Brain microvascular endothelial cell (primary cell): Measurements from ENCODE around the gene AFF1.

Experiments
- DNase-seq: peaks from one replicate; pipeline ENCODE4 v3.0.0-alpha.2; 2020
- H3K27ac ChIP-seq: fragments of 250-450 bp; sonication (Bioruptor Pico); 2 replicates; pipeline ENCODE4 v1.5.1; 2020; ENCODE audit warnings: mild to moderate bottlenecking, moderate library complexity
- H3K27me3 ChIP-seq: fragments of 250-450 bp; sonication (Bioruptor Pico); replicated peaks from 2 replicates; pipeline ENCODE4 v1.5.1; 2020; ENCODE audit warnings: mild to moderate bottlenecking
- H3K36me3 ChIP-seq: fragments of 250-450 bp; sonication (Bioruptor Pico); replicated peaks from 2 replicates; pipeline ENCODE4 v1.5.1; 2020; ENCODE audit warnings: mild to moderate bottlenecking
- H3K4me3 ChIP-seq: 2 replicates; pipeline ENCODE4 v1.5.1; 2011; ENCODE audit warnings: low read depth, mild to moderate bottlenecking, control low read depth, low read length, moderate library complexity
- in situ Hi-C: cut with HindIII; loops from 2 replicates; pipeline ENCODE4 v1.10.0; 2017; ENCODE audit warnings: low sequenced_read_pairs, low pct_ligation_motif_present
- TF ChIP-seq, protein P1 (sequence below): IDR thresholded peaks from 2 replicates; pipeline ENCODE4 v1.5.1; 2011; ENCODE audit warnings: low read depth, mild to moderate bottlenecking, moderate library complexity, low read length, control low read depth, inconsistent platforms; ENCODE audit errors: missing control alignments

AFF1 gene

GRCh38 chr4:86961605-86962295, 26.9 kb downstream of the AFF1 start:
- TF ChIP-seq, protein P1, sequence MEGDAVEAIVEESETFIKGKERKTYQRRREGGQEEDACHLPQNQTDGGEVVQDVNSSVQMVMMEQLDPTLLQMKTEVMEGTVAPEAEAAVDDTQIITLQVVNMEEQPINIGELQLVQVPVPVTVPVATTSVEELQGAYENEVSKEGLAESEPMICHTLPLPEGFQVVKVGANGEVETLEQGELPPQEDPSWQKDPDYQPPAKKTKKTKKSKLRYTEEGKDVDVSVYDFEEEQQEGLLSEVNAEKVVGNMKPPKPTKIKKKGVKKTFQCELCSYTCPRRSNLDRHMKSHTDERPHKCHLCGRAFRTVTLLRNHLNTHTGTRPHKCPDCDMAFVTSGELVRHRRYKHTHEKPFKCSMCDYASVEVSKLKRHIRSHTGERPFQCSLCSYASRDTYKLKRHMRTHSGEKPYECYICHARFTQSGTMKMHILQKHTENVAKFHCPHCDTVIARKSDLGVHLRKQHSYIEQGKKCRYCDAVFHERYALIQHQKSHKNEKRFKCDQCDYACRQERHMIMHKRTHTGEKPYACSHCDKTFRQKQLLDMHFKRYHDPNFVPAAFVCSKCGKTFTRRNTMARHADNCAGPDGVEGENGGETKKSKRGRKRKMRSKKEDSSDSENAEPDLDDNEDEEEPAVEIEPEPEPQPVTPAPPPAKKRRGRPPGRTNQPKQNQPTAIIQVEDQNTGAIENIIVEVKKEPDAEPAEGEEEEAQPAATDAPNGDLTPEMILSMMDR = no peak
- Histone ChIP-seq H3K4me3 (no peak overlapping the region), H3K27ac (no peak overlapping the region), H3K27me3 (no peaks in the 10 kb centered on the region), H3K36me3 (no peaks in the 10 kb centered on the region)
- DNase-seq = no peak
- in situ Hi-C loops = no loop called here

- Histone ChIP-seq H3K36me3 (no peaks in the 10 kb centered on the region), H3K27me3 (no peaks in the 10 kb centered on the region), H3K4me3 (no peak overlapping the region), H3K27ac (no peak overlapping the region)
- in situ Hi-C loops = no loop called here
- TF ChIP-seq, protein P1 = no peak
- no peak for DNase-seq
These were observed 28.9 kb downstream of the AFF1 start for GRCh38 chr4:86963697-86964096.

- Histone ChIP-seq H3K4me3 (no peak overlapping the region), H3K27me3 (no peaks in the 10 kb centered on the region), H3K27ac (no peak overlapping the region), H3K36me3 (no peaks in the 10 kb centered on the region)
- no peak for DNase-seq
- in situ Hi-C loops = no loop called here
- TF ChIP-seq, protein P1 = no peak
These were observed 30.5 kb downstream of the AFF1 start for GRCh38 chr4:86965019-86965976.

DNA sequence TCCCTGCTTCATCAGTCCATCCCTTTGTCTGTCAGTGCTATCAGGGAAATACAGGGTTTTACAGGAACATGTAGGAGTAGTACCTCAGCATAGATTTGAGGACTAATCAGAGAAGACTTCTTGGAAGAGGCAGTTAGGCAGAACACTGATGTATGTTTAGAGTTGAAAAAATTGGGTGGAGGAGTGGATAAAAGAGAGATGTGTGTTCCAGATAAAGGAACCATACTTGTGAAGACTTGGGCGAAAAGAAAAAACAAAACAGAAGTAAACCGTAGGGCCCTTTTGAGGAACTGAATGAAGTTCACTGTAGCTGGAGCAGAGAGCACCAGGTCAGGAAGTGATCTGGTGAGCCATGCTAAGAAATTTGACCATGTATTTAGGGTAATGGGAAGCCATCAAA, 32.3 kb downstream of the AFF1 start:
- Histone ChIP-seq H3K27ac (no peak overlapping the region), H3K36me3 (no peaks in the 10 kb centered on the region), H3K27me3 (no peaks in the 10 kb centered on the region), H3K4me3 (no peak overlapping the region)
- TF ChIP-seq, protein P1 = no peak
- DNase-seq = no peak
- in situ Hi-C loops = no loop called here

DNA sequence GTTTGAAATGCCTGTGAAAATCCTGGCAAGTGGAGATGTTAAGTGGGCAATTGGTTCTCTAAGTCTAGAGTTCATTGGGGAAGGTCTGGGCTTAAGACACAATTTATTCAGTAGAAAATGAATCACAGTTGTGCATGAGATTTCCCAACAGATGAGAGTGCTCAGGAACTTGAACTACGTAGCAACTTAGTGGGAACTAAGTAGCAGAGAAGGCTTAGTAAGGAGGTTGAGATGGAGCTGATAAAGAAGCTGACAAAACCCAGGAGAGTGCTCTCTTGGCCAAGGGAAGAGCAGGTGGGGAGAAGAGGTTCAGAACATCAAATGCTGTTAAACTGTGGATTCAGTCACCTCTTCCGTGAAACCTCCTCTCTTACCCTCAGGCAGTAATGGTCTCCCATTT, 33.0 kb downstream of the AFF1 start:
- TF ChIP-seq, protein P1 = no peak
- no peaks in the 10 kb centered on the region for H3K36me3 ChIP-seq
- in situ Hi-C loops = no loop called here
- no peak overlapping the region for H3K4me3 ChIP-seq
- peak overlapping the region; percentile 29 for H3K27ac ChIP-seq
- DNase-seq = peak; percentile 38
- no peaks in the 10 kb centered on the region for H3K27me3 ChIP-seq
